NOMO-1 treated with dmso at 0.1 percent for 144 hours (cell line): ENCODE measurements around the gene DYSF.

Experiments used
- DNase-seq: peaks from one replicate; lab custom pipeline; 2025; ENCODE audit not compliant: unreplicated experiment; lab: John Stamatoyannopoulos, UW

DYSF gene

DNA sequence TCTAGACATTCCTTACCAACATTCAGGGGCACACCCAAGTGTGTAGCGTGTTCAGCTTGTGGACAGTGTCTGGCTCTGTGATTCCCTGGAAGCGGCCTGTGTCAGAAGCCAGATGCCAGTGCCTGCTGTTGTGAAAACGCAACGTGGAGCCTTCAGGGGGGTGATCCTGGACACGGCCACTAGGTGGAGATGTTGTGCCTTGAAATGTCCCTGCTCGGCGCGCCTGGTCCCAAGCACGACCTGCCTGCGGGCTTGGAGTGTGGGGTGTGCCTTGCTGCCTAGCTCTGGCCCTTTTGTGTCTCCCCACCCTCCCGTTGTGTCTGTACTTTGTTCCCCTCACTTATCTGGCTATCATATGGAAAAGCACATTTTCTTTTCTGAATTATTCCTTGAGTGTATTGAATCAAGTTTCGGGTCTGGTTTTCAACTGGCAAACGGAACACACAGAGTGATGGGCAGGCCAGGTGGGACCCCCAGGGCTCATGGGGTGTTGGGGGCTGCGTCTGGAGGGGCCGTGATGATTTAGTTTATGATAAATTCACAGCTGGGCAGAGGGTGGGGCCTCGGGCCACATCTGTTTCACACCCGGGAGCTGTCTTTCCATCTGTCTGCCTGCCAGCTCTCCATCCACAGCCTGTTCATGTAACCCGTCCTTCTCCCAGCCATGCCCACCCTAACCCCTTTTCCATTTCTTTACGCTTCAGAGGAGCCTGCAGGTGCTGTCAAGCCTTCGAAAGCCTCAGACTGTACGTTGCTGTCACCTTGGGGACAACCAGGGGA lies 95.5 kb downstream of the DYSF start:
- peak; percentile 19 for DNase-seq

DNA sequence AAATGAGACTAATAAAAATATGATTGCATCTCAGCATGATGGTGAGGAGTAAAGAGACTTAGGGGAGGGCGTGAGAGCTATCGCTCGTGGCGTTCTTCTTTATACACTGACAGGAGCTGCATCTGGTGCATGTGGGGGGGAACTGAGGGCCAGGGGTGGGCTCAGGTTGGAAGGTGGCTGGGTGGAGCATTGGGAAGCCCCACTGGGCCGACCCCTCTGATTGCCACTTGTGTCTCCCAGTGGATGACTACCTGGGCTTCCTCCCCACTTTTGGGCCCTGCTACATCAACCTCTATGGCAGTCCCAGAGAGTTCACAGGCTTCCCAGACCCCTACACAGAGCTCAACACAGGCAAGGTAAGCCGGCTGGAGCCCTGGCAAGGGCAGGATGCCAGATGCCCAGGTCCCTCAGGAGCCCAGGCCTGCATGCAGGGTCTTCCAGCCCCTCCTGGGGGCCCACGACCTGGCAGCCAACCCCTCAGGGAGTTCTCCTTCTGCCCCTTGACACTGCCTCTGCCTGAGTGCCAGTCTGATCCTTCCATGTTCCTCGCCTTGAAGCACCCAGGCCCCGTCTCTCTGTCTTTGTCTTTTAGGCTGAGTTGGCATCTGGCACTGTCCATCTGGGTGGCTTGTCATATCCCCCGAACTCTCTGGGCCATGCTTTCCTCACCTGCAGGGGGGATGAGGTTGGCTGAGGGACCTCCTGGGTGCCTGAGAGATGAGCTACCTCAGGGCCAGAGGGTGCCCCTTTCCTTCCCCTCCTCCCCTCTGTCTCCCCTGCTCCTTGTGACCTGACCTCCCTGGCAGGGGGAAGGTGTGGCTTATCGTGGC lies 97.7 kb downstream of the DYSF start:
- DNase-seq: no peak

DNA sequence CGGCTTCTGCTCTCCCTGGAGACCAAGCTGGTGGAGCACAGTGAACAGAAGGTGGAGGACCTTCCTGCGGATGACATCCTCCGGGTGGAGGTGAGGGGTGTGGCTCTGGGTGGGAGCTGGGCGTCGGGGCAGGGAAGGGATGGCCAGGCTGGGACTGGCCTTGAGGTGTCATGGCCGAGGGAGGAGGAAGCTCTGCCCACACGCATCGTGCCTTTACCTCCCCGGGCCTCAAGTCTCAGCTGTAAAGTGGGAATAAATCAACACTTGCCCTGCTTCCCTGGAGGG lies 98.2 kb downstream of the DYSF start:
- DNase-seq: no peak

DNA sequence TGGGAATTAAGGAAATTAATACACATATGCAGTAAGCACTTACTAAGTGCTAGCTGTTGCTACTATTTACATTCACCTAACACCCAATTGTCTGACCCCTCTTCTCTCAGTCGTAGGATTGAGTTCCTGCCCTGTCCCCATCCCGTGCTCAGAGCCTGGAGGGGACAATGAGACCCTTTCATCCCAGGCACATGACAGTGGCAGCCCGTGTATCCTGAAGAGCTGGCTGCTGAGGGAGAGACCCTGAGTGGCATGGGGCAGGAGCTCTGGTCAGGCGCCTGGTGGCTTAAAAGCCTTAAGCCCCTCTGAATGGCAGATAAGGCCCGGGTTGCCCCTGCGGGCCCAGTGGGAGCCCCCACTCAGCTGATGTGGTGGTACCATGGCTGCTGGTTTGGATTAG lies 99.0 kb downstream of the DYSF start:
- DNase-seq: no peak

DNA sequence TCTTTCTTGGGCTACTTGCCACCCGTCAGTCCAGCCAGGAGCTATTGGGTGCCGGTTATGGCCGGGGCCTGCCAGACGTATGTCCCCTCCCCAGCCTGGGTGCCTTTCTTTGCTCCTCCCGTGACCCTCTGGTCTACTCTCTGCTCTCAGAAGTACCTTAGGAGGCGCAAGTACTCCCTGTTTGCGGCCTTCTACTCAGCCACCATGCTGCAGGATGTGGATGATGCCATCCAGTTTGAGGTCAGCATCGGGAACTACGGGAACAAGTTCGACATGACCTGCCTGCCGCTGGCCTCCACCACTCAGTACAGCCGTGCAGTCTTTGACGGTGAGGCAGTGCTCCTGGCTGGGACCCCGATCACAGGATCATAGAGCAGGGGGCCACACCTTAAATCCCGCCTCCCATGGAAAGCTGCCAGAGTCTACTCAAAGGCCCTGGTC lies 99.5 kb downstream of the DYSF start:
- no peak for DNase-seq

DNA sequence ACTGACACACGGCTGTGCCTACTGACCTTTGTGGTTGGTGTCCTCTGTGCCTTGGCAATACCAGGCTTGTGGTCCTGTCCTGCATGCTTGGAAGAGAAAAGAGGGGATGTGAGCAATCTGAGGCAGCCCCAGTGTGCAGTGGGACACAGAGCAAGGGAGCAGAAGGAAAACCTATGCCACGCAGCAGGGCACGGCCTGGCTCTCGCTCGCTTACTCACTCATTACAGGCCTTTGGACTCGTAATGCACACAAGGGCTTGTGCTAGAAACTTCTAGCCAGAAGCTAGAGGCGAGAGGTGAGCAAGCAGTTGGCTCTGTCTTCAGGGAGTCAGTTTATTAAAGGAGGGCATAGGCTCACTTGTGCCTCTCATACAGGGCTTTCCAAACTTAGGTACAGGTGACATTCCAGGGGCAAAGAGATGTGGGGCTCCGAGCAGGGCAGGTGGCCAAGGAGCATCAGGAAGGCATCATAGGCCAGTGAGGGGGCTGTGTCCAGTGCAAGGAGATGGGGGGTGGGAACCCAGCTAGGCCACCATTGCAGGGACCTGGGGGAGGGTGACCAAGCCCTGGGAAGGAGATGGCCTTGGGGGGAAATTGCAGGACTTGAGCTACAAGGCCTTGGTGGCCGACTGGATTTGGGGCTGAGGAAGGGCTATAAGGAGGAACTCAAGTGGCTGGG lies 100.8 kb downstream of the DYSF start:
- DNase-seq: no peak

DNA sequence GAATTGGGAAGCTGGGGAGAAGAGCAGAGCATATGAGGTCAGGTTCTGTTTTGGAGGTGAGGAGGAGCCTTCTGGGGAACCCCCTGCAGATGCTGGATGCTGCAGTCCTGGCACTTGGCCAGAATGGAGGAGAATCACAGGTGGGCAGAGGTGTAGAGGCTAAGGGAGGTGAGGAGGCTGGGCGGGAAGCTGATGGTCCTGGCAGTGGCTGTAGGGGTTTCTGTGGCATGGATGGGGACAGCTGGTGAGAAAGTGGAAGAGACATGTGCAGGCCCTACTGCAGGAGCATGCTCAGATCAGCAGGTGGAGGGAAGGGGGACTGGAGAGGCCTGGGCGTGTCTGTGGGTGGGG lies 101.3 kb downstream of the DYSF start:
- no peak for DNase-seq

DNA sequence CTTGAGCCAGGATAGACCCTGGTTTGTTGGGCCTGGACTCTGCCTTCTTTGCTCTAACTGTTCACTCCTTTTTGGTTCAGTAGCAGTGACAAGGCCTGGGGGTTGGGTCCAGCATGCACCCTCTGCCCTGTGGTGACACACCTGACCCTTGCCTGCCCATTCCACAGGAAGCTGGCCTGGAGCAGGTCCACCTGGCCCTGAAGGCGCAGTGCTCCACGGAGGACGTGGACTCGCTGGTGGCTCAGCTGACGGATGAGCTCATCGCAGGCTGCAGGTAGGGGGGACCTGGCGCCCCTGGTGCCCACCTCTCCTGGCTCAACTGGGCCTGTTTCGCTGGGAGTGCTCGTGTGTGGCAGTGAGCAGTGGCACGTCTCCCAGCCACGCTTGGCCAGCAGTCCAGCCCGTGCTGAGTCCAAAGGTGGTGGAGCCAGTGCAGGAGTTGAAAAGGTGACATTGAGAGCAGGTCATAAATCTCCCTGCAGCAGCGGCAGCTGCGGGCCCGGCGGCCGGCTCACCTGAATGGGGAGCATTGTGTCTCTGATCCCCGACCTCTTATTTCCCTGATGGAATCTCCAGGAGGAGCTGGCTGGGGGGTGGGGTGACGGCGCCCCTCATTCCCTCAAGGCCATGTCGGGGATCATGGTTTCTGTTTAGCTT lies 102.6 kb downstream of the DYSF start:
- no peak for DNase-seq

DNA sequence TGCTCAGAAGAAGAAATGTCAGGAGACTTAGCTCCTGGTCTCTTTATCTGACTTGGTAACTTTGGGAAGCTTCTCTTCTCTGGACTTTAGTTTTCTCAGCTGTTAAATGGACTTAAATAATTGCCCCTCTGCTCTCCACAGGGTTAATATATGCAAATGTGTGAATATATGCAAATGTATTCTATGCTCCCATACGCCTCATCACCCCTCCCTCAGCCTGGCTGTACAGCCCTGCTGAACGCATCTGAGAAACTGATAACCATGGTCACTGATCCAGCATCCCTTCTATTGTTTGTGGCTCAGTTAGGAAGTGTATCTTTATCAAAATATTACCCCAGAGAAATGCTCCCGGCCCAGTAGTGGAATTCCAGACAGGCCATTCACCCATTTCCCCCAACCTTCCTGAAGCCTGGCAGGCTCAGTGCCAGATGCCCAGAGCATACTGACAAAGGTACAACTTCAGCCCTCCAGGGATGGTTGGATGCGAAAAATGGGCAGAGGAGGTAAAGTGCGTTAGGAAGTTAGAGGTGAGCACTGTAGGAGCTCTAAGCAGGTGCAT lies 103.4 kb downstream of the DYSF start:
- no peak for DNase-seq

DNA sequence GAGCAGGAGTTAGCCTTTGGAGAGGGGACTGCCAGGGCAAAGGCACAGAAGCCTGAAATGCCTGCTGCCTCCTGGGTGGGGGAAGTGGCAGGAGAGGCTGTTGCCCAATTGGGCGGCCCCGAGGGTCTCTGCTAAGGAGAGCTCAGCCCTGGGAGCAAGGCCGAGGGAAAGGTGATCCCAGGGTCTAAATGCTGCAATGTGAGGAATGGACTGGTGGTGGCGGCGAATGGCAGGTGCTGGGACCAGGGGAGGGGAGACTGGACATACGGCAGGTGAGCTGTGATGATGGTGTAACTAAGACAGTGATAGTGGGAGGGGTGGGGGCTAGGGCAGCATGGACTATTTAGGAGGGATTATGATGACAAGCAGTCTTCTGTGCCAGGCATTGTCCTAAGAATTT lies 104.0 kb downstream of the DYSF start:
- no peak for DNase-seq

DNA sequence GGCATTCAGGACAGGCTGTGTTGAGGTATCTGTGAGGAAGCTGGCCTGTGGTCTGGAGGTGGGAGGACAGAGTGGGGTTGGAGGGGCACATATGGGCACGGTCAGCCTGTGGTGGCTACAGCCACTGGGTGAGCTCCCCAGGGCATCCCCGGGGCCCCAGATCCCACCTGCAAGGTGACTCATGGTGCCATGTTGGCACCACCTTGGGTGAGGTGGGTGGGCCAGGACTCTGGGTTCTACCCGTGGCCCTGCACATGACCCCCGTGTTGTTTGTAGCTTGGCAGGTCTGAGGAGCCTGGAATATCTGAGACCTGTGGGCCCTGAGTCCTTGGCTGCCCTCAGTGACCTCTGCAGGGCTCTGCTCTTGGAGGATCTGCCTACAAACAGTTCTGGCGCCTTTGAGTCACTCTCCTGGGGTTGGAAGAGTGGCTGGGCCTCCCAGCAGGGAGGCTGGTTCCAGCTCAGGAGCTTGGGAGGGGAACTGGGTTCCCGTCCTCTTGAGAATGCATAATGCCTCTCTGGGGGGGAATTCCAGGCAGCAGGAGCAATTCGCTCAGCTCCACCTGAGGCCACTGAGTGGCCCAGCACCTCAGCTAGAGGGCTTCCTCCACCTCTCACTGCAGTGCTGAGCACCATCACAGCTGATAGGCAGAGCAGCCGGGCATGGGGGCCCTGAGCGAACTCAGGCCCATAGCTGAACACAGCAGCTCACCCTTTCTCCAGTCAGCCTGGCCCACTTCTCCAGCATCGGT lies 105.1 kb downstream of the DYSF start:
- DNase-seq: no peak

DNA sequence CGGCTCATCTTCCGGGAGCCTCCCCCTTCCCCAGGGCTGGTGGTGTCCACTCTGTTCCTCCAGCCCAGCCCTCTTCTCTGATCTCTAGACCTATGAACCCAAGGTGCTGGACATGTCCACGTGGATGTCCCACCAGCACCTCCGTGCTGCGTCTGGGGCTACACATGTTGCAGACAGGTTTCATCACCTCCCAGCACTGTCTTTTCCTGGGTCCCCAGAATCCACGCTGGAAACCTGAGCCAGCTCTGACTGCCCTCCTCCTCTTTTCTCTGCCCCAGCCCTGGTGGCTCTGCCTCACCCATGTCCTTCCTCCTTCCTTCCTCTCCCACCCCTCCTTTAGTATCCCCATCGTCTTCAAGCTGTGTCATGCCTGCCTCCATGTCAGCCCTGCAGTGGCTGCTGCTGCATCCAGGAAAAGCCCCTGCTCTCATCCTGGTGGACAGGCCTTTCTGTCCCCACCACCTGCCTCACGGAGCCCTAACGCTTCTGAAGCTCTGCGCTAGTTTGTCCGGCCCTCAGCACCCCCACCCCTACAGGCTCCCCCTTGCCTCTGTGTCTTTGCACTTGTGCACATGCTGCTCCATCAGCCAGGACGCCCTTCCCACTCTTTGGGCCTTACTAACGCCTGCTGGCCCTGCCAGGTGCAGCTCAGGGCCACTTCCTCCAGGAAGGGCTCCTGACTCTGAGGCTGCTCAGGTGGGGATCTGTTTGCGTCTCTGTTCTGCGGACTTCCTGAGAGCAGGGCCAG lies 105.9 kb downstream of the DYSF start:
- no peak for DNase-seq

DNA sequence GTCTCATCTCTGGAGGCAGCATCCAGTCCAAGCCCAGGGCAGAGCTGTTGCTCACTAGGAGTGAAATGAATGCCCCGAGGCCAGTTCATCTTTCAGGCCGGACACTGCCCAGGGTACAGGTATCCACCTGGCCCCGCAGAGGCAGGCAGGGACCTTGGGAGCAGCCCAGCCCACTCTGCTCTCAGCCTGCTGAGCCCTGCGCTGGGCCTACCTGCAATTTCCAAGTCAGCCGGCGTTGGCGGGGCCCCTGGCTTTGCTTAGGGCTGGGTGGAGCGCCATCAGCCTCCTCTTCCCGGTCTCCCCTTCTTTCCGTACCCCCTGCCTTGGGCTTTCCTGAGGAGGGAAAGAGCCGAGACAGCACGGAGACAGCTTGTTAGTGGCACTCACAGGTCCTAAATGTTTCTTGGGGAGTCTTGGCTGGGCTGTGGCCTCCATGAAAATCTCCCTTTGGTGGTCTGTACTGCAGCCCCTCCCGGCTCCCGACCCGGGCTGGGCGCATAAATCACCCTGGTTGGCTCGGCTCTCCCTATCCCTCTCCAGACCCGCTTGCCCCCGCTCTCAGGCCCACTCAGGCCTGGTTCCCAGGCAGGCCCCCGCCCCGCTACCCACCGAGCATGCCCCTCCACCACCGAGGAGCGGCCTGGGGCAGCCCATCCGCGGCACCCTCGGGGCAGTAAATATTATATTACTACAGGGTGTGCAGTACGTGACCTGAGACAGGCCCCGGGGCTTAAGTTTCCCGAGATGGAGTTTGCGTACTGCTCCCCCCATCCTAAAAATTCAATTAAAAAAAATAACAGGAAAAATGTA lies 106.7 kb downstream of the DYSF start:
- no peak for DNase-seq

DNA sequence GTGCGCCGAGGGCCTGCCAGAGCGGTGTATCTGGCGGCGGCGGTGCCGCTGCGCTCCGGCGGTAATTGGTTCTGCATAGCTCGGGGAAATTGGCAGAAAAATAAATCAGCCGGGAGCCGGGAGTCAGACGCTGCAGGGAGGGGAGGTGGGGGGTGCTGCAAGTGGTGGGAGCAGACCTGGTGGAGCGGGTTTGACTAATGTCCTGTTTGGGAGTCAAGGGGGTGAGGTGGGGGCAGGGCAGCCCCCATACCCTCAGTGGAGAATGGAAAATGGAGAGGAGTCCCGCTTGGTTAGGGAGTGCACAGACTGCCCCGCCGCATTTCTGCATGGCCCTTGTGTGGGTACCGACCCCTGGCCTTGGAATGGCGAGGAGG lies 107.3 kb downstream of the DYSF start:
- DNase-seq: no peak

DNA sequence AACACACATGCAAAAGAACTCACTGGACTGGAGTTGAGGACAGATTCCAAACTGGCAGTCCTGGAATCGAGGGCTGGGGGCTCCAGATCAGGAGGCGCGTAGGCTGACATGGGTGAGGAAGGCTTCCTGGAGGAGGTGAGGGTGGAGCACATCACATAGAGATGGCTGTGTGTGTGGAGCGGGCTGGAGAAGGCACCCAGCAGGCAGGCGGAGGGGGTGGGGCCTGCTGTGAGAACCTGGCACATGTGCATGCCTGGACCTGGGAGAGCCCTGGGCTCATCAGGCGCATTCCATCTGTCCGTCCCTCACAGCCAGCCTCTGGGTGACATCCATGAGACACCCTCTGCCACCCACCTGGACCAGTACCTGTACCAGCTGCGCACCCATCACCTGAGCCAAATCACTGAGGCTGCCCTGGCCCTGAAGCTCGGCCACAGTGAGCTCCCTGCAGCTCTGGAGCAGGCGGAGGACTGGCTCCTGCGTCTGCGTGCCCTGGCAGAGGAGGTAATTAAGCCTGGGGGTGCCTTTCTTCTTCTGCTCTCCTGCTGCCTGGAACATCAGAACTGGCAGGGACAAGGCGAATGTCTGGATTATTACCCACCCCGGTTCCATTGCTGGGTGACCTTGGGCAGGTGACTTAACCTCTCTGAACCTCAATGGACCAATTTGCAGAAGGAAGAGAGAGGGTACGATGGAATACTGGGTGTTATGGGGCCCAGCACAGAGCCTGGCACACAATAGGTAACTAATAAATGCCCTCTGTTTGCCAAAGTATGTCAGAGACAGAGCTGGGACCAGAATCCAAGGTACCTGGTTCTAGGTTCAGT lies 108.3 kb downstream of the DYSF start:
- DNase-seq: no peak

DNA sequence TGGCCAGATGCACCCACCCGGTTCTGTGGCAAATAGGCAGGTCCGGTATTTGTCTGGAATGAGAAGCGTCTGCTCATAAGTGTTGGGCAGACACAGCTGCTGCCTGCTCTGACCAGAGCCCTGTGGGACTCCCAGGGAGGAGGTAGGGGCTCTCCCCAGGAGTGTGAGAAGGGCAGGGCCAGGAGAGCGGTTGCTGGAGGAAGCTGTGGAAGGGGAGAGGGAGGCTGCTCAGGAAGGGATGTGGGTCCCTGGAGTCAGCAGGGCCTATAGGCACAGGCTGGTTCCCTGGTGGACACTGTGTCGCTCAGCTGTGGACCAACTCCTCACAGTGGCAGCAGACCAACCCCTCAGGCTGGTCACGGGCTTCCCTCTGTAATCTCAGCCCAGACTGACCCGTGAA lies 109.2 kb downstream of the DYSF start:
- no peak for DNase-seq

DNA sequence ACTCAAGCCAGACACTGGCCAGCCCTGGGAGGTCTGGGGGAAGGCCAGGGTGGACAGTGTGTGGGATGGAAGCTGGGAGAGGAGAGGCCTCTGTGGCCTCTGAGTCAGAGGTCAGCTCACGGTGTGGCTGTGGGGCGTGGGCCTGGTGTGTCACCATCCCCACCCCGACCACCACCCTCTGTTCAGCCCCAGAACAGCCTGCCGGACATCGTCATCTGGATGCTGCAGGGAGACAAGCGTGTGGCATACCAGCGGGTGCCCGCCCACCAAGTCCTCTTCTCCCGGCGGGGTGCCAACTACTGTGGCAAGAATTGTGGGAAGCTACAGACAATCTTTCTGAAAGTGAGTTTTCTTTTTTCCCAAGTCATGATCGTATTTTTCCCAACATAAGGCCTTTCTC lies 110.5 kb downstream of the DYSF start:
- DNase-seq: no peak

DNA sequence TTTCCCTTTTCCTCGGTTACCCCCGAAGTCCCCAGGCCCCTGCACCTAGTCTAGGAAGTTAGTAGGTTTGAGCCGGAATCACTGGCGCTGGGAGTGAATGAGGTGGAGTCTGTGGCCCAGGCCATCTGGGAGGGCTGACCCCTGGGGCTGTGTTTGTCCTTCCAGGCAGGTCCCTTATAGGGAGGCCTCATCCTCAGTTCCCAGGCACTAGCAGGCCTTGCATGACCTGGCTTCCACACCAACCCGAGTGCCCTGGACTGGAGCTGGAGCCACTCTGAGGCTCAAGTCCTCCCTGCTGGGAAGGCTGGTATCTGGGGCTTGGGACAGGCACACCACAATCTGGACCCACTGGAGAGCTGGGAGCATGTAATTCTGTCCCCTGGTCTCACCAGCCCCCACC lies 111.0 kb downstream of the DYSF start:
- DNase-seq: no peak
